NCI-H2196 treated with DMSO at 0.1 percent for 48 hours (cell line): ENCODE data around the gene RAB11B.
"Not testable (repeated sequence)": the region's sequence is repeated elsewhere in the genome, so short reads cannot be mapped to it uniquely, and the experiment has no call there.

Experiments used
- DNase-seq: peaks from one replicate; lab custom pipeline; 2025; ENCODE audit not compliant: unreplicated experiment; lab: John Stamatoyannopoulos, UW

Gene RAB11B

DNA sequence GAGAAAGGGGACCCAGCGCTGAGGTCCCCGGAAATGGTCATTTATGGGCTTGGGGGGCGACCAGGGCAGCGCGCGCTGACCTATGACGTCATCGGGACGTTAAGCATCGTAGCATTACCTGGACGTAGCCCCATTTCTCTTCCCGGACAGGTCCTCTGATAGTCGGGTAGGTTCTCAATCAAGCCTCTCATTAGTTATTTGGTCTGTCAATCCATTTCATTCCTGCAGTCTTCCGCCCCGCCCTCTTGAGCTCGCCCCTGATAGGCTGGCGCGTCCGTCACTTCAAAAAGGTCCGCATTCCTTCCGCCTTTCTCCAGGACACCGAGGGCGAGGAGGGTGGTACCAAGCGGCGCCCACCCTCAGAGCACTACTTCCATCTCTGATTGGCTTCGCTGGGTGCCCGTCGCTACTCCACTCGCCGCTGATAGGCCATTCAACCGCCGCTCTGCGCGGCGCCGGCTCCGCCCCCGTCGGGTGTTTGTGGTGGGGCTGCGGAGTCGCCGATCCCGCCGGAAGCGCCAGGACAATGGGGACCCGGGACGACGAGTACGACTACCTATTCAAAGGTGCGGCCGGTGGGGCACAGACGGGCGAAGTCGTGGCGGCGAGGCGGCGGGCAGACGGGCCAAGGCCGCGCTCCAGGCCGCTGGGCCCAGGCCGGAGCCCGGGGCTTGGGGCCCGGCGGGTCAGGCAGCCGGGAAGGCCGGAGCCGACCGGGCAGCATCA lies at the start of gene RAB11B:
RAB11B (plus strand) TSS at position 470 of the 726 bp plus-strand sequence; CDS start at position 527, 57 bp downstream.
- peak; percentile 100 for DNase-seq

- not testable (repeated sequence) for DNase-seq
Measured at GRCh38 chr19:8341504-8341903, 48.7 kb upstream of the RAB11B start.

- no peak for DNase-seq
Measured at GRCh38 chr19:8342316-8342683, 47.9 kb upstream of the RAB11B start.

- peak; percentile 86 for DNase-seq
Measured at GRCh38 chr19:8342684-8343482, 47.3 kb upstream of the RAB11B start, which contains the start of gene KANK3. Gene KANK3, minus strand, starts transcription at chr19:8343262. Its CDS starts 5,434 bp downstream, at chr19:8337828.

DNA sequence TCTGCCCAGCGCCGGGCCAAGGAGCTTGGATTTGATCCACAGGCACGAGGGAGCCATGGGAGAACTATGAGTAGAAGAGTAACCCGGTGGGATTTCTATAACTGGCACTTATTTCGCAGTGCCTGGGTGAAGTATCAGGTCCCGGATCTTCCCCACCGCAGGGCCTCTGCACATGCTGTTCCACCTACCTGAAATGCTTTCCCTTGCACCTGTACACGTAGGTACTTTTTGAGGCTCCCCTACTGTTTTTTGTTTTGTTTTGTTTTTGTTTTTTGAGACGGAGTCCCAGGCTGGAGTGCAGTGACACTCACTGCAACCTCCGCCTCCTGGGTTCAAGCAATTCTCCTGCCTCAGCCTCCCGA lies 46.7 kb upstream of the RAB11B start:
- DNase-seq = no peak

DNA sequence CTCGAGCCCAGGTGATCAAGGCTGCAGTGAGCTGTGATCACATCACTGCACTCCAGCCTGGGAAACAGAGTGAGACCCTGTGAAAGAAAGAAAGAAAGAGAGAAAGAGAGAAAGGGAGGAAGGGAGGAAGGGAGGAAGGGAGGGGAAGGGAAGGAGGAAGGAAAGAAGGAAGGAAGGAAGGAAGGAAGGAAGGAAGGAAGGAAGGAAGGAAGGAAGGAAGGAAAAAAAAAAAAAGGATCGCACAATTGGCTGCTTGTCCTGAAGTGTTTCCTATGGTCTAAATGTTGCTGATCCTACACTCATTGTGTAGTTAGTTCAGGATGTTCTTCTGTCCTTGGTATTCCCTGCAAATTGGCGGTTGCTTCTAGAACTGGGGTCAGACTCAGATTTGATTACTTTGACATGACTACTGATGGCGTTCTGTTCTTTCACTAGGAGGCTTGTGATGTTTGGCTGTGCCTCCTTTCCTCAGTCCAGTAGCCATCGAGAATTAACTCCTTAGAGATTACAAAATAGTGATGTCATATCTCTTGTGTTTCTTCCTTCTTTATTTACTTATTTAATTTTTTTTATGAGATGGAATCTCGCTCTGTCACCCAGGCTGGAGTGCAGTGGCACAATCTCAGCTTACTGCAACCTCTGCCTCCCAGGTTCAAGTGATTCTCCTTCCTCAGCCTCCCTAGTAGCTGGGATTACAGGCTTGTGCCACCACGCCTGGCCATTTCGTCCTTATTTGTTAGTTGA lies 40.4 kb upstream of the RAB11B start:
- DNase-seq = not testable (repeated sequence)

- no peak for DNase-seq
Measured at GRCh38 chr19:8352134-8352827, 37.9 kb upstream of the RAB11B start.

GRCh38 chr19:8352845-8353244 lies 37.3 kb upstream of the RAB11B start:
- not testable (repeated sequence) for DNase-seq

DNA sequence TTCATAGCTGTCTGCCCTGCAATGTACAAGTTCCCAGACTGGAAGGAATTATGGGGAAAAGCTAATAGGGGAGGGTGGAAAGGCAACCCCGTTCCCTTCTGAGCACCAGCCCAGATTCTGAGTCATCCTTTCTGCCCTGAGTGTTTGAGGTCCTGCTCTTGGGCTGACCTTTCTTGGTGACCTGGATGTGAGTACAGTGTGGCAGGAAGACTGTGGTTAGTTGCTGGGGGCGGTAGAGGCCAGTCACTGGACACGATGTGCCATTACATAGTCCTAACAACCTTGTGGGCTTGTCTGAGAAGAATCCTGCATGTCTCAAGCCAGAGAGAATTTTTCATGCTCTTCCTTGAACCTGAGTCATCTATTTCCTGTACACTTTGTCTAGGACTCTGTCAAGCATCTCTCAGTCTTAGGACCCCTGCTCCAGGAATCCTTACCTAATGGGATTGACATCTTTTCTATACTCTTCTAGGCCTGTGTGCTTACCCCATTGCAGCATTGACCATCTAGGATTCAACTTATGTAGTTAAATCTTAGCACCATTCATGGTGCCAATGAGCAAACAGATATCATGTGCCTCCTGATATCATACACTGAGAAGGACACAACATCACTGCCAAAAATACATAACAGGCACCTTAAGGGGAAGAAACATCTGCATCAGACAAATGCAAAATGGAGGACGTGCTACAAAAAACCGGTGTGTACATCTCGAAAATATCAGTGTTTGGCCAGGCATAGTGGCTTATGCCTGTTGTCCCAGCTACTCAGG lies 34.3 kb upstream of the RAB11B start:
- no peak for DNase-seq

DNA sequence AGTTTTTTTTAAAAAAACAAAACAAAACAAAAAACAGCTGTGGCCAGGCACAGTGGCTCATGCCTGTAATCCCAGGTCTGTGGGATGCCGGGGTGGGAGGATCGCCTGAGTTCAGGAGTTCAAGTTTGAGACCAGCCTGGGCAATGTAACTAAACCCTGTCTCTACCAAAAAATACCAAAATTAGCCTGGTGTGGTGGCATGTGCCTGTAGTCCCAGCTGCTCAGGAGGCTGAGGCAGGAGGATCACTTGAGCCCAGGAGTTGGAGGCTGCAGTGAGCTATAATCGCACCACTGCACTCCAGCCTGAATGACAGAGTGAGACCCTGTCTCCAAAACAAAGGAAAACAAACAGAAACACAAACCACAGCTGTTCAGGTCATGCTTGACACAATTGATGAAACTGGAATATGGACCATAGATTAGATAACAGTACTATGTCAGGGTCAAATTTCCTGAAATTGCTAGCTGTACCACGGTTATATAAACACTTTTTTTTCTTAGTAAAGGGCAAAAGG lies 33.1 kb upstream of the RAB11B start:
- no peak for DNase-seq

DNA sequence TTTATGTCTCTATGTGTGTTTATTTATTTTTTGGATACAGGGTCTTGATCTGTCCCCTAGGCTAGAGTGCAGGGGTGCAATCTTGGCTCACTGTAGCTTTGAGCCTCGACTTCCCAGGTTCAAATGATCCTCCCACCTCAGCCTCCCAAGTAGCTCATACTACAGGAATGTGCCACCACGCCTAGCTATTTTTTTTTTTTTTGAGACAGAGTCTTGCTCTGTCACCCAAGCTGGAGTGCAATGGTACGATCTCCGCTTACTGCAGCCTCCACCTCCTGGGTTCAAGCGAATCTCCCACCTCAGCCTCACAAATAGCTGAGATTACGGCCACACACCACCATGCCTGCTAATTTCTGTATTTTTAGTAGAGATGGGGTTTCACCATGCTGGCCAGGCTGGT lies 31.2 kb upstream of the RAB11B start:
- no peak for DNase-seq

DNA sequence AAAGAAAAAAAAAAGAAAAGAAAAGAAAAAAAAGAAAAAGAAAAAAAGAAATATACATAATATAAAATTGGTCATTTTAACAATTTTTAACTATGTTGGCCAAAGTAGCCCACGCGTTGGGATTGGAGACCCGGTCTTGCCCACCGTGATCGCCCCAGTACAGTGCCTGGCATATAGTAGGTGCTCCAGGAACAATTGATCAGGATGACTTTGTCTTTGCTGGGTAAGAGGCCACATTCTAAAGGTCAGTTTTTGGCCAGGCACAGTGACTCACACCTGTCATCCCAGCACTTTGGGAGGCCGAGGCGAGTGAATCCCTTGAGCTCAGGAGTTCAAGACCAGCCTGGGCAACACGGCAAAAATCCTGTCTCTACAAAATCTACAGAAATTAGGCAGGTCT lies 30.0 kb upstream of the RAB11B start:
- DNase-seq = no peak

DNA sequence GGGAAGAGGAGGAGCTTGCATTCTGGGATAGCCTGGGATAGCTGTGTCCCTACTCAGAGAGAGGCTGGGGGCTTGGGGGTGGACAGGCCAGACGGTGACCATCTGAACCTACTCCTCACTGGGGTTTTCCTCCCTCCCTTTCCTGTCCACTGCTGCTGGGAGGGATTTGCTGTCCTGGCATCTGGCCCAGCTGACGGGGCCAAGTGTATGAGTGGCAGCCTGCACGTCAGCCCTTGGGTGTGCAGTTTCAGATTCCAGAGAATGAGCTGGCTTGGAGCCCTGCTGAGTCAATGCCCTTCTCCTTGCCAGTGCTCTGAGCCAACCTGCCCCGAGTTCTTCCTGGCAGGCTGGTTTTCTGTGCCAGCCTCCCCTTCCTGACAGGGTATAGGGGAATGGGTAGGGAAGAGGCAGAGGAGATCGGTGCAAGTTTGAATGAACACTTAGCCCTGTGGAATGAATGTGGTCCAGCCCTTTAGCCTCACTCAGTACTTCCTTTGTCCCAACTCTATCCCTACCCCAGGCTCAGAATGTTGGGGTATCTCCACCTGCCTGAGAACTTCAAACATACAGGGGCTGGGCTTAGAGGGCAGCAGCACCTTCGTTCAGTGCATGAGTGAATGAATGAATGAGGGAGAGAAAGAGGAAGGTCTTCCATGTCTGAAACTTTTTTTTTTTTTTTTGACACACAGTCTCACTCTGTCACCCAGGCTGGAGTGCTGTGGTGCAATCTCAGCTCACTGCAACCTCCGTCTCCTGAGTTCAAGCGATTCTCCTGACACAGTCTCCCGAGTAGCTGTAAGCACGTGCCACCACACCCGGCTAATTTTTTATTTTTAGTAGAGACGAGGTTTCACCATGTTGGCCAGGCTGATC lies 28.0 kb upstream of the RAB11B start:
- peak; percentile 95 for DNase-seq

DNA sequence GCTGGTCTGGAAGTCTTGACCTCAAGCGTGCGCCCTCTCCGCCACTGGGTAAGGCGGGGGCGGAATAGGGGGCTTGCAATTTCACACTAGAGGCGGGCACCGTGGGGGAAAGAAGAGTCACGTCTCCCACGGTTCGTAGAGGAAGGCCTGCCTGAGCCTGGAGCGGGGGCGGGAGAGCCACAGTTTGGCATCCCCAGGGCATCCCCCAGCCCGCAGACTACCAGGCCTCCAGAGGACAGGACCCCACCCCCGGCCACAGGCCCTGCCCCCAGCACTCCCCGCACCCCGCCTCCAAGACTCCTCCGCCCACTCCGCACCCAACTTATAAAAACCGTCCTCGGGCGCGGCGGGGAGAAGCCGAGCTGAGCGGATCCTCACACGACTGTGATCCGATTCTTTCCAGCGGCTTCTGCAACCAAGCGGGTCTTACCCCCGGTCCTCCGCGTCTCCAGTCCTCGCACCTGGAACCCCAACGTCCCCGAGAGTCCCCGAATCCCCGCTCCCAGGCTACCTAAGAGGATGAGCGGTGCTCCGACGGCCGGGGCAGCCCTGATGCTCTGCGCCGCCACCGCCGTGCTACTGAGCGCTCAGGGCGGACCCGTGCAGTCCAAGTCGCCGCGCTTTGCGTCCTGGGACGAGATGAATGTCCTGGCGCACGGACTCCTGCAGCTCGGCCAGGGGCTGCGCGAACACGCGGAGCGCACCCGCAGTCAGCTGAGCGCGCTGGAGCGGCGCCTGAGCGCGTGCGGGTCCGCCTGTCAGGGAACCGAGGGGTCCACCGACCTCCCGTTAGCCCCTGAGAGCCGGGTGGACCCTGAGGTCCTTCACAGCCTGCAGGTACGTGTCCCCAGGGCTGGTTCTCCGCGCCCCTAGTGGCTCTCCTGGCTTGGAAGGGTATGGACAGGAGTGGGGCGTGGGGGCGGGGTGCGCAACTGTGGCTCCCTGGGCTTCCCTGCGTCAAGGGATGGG lies 26.1 kb upstream of the RAB11B start, which contains the start of gene ANGPTL4:
ANGPTL4 (plus strand) TSS at position 353 of the 969 bp plus-strand sequence; CDS start at position 520, 167 bp downstream.
- DNase-seq = no peak

DNA sequence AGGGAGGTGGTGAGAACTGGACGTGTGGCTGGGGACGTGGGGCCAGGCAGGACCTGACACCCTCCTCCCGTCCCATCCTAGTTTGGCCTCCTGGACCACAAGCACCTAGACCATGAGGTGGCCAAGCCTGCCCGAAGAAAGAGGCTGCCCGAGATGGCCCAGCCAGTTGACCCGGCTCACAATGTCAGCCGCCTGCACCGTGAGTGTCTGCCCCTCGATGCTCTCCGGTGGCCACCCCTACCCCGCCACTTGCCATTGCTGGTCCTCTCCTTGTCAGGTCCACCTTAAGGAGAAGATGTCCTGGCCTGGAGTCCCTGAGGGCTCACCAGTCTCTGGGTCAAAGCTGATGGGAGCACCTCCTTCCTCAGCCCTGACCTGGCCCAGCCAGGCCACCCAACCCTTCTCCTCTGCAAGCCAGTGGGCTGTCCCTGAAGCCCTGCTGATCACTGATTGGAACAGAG lies 24.0 kb upstream of the RAB11B start:
- DNase-seq = no peak

DNA sequence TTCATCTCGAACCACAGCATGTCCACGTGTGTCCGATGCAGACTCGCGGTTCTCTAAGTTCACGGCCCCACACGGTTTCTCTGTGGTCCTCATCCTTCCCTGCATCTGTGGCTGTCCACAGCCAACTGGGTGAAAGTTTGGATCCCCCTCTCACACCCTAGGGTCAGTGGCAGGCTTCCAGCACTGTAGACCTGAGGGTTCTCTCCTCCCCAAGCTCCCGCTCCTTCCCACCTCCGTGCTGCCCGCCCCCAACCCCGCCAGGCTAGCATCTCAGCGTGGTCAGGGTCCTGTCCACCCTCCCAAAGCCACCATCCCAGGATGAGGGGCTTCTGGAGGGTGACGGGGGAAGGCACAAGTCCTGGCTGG lies 23.2 kb upstream of the RAB11B start:
- no peak for DNase-seq

GRCh38 chr19:8367327-8368001 lies 22.7 kb upstream of the RAB11B start:
- DNase-seq = peak; percentile 76
